IPS-18a (cell line): Measurements from ENCODE around the gene MAPK8.
"Not testable (repeated sequence)": the region's sequence is repeated elsewhere in the genome, so short reads cannot be mapped to it uniquely, and the experiment has no call there.

Source experiments
- H3K27ac ChIP-seq: one replicate; pipeline ENCODE4 v1.5.1; 2013; ENCODE audit warnings: low read length
- H3K27me3 ChIP-seq: one replicate; pipeline ENCODE4 v1.6.1; 2013; ENCODE audit warnings: mild to moderate bottlenecking, low read length; ENCODE audit not compliant: control insufficient read depth, insufficient read depth
- H3K36me3 ChIP-seq: one replicate; pipeline ENCODE4 v1.6.1; 2013; ENCODE audit warnings: low read depth, low read length; ENCODE audit not compliant: control insufficient read depth
- H3K4me1 ChIP-seq: one replicate; pipeline ENCODE4 v1.6.1; 2013; ENCODE audit warnings: low read depth, low read length; ENCODE audit not compliant: control insufficient read depth
- H3K4me3 ChIP-seq: one replicate; pipeline ENCODE4 v1.5.1; 2013; ENCODE audit warnings: low read length
- H3K9ac ChIP-seq: one replicate; pipeline ENCODE4 v1.6.1; 2013; ENCODE audit warnings: mild to moderate bottlenecking, low read length, moderate library complexity
- H3K9me3 ChIP-seq: one replicate; pipeline ENCODE4 v1.6.1; 2013; ENCODE audit warnings: low read depth, low read length; ENCODE audit not compliant: control insufficient read depth

Gene MAPK8

GRCh38 chr10:48306265-48306869 lies at the start of gene MAPK8:
Gene MAPK8, plus strand, starts transcription at chr10:48306677. Its CDS starts 94,984 bp downstream, at chr10:48401661.
- peaks cover 13% of the 10 kb centered on the region for H3K27me3 ChIP-seq
- no peak within 1 kb of the TSS for H3K27ac ChIP-seq
- H3K9me3 ChIP-seq = no peaks in the 10 kb centered on the region
- no peaks in the 10 kb centered on the region for H3K36me3 ChIP-seq
- H3K9ac ChIP-seq = peak within 1 kb of the TSS; percentile 83
- H3K4me3 ChIP-seq = peak within 1 kb of the TSS; percentile 94
- H3K4me1 ChIP-seq = peaks cover 9% of the 10 kb centered on the region

GRCh38 chr10:48257407-48257961 lies 49.0 kb upstream of the MAPK8 start:
- H3K9me3 ChIP-seq = no peaks in the 10 kb centered on the region

GRCh38 chr10:48258105-48258504 lies 48.4 kb upstream of the MAPK8 start:
- Histone ChIP-seq H3K36me3 (no peaks in the 10 kb centered on the region), H3K9ac (no peak overlapping the region), H3K27me3 (no peaks in the 10 kb centered on the region), H3K9me3 (no peaks in the 10 kb centered on the region), H3K4me1 (no peaks in the 10 kb centered on the region), H3K27ac (no peak overlapping the region), H3K4me3 (no peak overlapping the region)

More at GRCh38 chr10:48257407-48257961, 49.0 kb upstream of the MAPK8 start:
- Histone ChIP-seq H3K4me1 (peaks cover 3% of the 10 kb centered on the region), H3K27ac (no peak overlapping the region), H3K4me3 (no peak overlapping the region), H3K27me3 (no peaks in the 10 kb centered on the region), H3K9ac (no peak overlapping the region), H3K36me3 (no peaks in the 10 kb centered on the region)

- Histone ChIP-seq H3K27ac (no peak overlapping the region), H3K9ac (no peak overlapping the region), H3K9me3 (no peaks in the 10 kb centered on the region), H3K36me3 (no peaks in the 10 kb centered on the region), H3K27me3 (no peaks in the 10 kb centered on the region), H3K4me1 (no peaks in the 10 kb centered on the region), H3K4me3 (no peak overlapping the region)
Measured at GRCh38 chr10:48266528-48266927, 39.9 kb upstream of the MAPK8 start.

GRCh38 chr10:48271047-48271730 lies 35.3 kb upstream of the MAPK8 start:
- H3K36me3 ChIP-seq = no peaks in the 10 kb centered on the region
- H3K9me3 ChIP-seq = no peaks in the 10 kb centered on the region
- H3K27me3 ChIP-seq = no peaks in the 10 kb centered on the region
- H3K4me3 ChIP-seq = no peak overlapping the region
- H3K9ac ChIP-seq = no peak overlapping the region
- H3K4me1 ChIP-seq = no peaks in the 10 kb centered on the region
- no peak overlapping the region for H3K27ac ChIP-seq

GRCh38 chr10:48272682-48273081 lies 33.8 kb upstream of the MAPK8 start:
- H3K4me1 ChIP-seq = no peaks in the 10 kb centered on the region
- H3K27me3 ChIP-seq = no peaks in the 10 kb centered on the region
- no peaks in the 10 kb centered on the region for H3K9me3 ChIP-seq
- H3K9ac ChIP-seq = no peak overlapping the region
- H3K27ac ChIP-seq = no peak overlapping the region
- no peaks in the 10 kb centered on the region for H3K36me3 ChIP-seq
- no peak overlapping the region for H3K4me3 ChIP-seq

GRCh38 chr10:48273741-48274140 lies 32.7 kb upstream of the MAPK8 start:
- no peaks in the 10 kb centered on the region for H3K36me3 ChIP-seq
- no peak overlapping the region for H3K4me3 ChIP-seq
- H3K9ac ChIP-seq = no peak overlapping the region
- H3K27ac ChIP-seq = no peak overlapping the region
- no peaks in the 10 kb centered on the region for H3K27me3 ChIP-seq
- H3K4me1 ChIP-seq = no peaks in the 10 kb centered on the region
- no peaks in the 10 kb centered on the region for H3K9me3 ChIP-seq

- no peak within 1 kb of the TSS for H3K27ac ChIP-seq
- no peaks in the 10 kb centered on the region for H3K36me3 ChIP-seq
- no peak within 1 kb of the TSS for H3K9ac ChIP-seq
- no peaks in the 10 kb centered on the region for H3K9me3 ChIP-seq
- no peak within 1 kb of the TSS for H3K4me3 ChIP-seq
- no peaks in the 10 kb centered on the region for H3K4me1 ChIP-seq
- H3K27me3 ChIP-seq = no peaks in the 10 kb centered on the region
Measured at GRCh38 chr10:48274636-48275035, 31.8 kb upstream of the MAPK8 start, which contains the start of gene FRMPD2. Gene FRMPD2, minus strand, starts transcription at chr10:48274696. Its CDS starts 129 bp downstream, at chr10:48274567.

GRCh38 chr10:48277093-48277492 lies 29.4 kb upstream of the MAPK8 start:
- Histone ChIP-seq H3K9ac (no peak overlapping the region), H3K9me3 (no peaks in the 10 kb centered on the region), H3K27me3 (no peaks in the 10 kb centered on the region), H3K36me3 (no peaks in the 10 kb centered on the region), H3K27ac (no peak overlapping the region), H3K4me1 (no peaks in the 10 kb centered on the region), H3K4me3 (no peak overlapping the region)

GRCh38 chr10:48279081-48279751 lies 27.3 kb upstream of the MAPK8 start:
- no peaks in the 10 kb centered on the region for H3K4me1 ChIP-seq
- no peak overlapping the region for H3K9ac ChIP-seq
- no peak overlapping the region for H3K27ac ChIP-seq
- no peak overlapping the region for H3K4me3 ChIP-seq
- no peaks in the 10 kb centered on the region for H3K27me3 ChIP-seq
- H3K36me3 ChIP-seq = no peaks in the 10 kb centered on the region
- no peaks in the 10 kb centered on the region for H3K9me3 ChIP-seq

- not testable (repeated sequence) for H3K27me3 ChIP-seq, H3K4me3 ChIP-seq, H3K36me3 ChIP-seq, H3K4me1 ChIP-seq, H3K9me3 ChIP-seq, H3K27ac ChIP-seq, H3K9ac ChIP-seq
Measured at GRCh38 chr10:48281697-48282096, 24.8 kb upstream of the MAPK8 start.
